ENCODE data around the gene PDE4D. TPM values are rescaled to one million over a fixed set of nuclear protein-coding genes. Genes with fewer than 3 reads are reported as not detected.

Gene PDE4D
- total RNA-seq, 1 donor from 2014 or later = 39.2 TPM

DNA sequence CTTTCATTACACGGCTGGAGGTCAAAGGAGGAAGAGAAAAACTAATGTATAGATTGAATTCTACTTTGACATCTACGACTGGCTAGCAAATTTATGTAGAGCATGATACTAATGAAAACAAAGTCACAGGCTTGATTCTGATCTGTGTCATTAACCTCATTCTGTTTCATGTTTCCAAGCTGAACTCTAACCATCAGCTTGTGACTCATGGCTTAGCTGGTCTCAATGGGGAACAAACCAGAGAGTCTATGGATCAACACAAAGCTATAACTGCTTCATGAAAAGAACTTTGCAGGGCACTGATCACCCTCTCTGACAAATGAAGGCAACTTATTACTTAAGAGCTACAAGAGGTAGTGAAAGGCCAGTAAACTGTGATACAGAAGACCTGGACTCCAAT lies 23.6 kb upstream of the PDE4D start:
- no peaks in the 10 kb centered on the region for H3K36me3 ChIP-seq (ENCODE audit: control insufficient read depth, insufficient read depth, low read length)
- no peaks in the 10 kb centered on the region for H3K27me3 ChIP-seq (ENCODE audit: control insufficient read depth, insufficient read depth, low read length)
- no peak overlapping the region for H3K4me3 ChIP-seq (ENCODE audit: low read depth, low read length)
- TF ChIP-seq, protein P1, sequence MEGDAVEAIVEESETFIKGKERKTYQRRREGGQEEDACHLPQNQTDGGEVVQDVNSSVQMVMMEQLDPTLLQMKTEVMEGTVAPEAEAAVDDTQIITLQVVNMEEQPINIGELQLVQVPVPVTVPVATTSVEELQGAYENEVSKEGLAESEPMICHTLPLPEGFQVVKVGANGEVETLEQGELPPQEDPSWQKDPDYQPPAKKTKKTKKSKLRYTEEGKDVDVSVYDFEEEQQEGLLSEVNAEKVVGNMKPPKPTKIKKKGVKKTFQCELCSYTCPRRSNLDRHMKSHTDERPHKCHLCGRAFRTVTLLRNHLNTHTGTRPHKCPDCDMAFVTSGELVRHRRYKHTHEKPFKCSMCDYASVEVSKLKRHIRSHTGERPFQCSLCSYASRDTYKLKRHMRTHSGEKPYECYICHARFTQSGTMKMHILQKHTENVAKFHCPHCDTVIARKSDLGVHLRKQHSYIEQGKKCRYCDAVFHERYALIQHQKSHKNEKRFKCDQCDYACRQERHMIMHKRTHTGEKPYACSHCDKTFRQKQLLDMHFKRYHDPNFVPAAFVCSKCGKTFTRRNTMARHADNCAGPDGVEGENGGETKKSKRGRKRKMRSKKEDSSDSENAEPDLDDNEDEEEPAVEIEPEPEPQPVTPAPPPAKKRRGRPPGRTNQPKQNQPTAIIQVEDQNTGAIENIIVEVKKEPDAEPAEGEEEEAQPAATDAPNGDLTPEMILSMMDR (IDR thresholded peaks at IDR 0.05; ENCODE audit: insufficient read depth, low read length, poor library complexity, severe bottlenecking) = no peak
- DNase-seq (ENCODE audit: low read depth) = no peak

- TF ChIP-seq, protein P1 (IDR thresholded peaks at IDR 0.05; ENCODE audit: insufficient read depth, low read length, poor library complexity, severe bottlenecking) = no peak
Measured at GRCh38 chr5:59905188-59905587, 11.7 kb upstream of the PDE4D start.

GRCh38 chr5:59897075-59897474 lies 3.5 kb upstream of the PDE4D start:
- TF ChIP-seq, protein P1 (IDR thresholded peaks at IDR 0.05; ENCODE audit: insufficient read depth, low read length, poor library complexity, severe bottlenecking) = no peak

More at GRCh38 chr5:59905188-59905587, 11.7 kb upstream of the PDE4D start:
- Histone ChIP-seq H3K36me3 (ENCODE audit: control insufficient read depth, insufficient read depth, low read length) (no peaks in the 10 kb centered on the region), H3K27me3 (ENCODE audit: control insufficient read depth, insufficient read depth, low read length) (no peaks in the 10 kb centered on the region), H3K4me3 (ENCODE audit: low read depth, low read length) (no peak overlapping the region)
- DNase-seq (ENCODE audit: low read depth) = no peak

DNA sequence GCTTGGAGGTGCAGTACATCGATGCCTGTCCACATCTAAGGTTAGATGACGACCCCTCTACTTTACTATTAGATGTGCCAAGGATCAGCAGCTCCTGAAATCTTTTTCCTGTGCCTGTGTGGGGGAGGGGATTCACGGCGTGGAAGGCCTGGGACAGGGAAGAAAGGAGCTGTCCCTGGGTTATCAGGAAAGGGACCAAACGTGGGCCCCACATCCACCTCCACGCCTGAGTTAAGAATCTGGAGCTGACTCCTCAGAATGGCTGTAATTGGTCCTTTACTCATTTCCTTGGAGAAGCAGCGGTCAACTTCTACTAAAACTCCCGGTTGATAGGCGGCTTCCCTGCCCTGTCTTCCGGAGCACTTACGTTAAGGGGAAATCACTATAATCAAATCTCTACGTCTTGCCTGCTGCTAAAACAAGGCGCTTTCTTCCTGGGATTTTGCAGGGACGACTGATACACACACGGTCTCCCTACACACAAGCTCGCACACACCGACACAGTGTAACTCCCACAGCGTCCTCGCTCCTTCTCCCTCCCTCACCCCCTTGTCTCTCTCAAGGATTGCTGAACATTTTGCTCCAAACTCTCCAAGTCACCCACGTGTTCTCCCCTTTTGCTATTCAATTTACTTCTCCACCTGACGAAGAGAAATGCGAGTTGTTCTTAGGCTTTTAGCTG lies 1.4 kb downstream of the PDE4D start:
- TF ChIP-seq, protein P1 (IDR thresholded peaks at IDR 0.05; ENCODE audit: insufficient read depth, low read length, poor library complexity, severe bottlenecking) = no peak

More at GRCh38 chr5:59897075-59897474, 3.5 kb upstream of the PDE4D start:
- DNase-seq (ENCODE audit: low read depth) = no peak
- H3K4me3 ChIP-seq (ENCODE audit: low read depth, low read length) = no peak overlapping the region
- H3K27me3 ChIP-seq (ENCODE audit: control insufficient read depth, insufficient read depth, low read length) = peaks cover 23% of the 10 kb centered on the region
- no peaks in the 10 kb centered on the region for H3K36me3 ChIP-seq (ENCODE audit: control insufficient read depth, insufficient read depth, low read length)

DNA sequence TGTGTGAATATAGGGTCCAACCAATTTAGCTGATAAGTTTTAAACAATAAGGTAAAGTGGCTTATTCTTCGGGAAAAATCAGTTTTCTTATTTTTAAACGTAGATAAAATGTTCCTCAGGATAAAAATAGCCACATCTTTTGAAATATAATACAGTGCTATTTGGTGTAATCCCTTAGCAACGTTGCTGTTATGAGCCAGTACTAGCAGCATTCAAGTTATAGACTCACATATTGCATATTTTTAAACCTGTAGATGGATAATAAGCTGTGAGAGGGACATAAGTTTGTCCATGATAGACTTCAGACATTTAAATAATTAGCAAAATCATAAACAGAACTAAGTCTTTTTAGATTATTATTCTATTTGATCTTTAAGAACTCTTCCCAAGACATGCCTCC lies 6.3 kb downstream of the PDE4D start:
- Histone ChIP-seq H3K4me3 (ENCODE audit: low read depth, low read length) (no peak overlapping the region), H3K36me3 (ENCODE audit: control insufficient read depth, insufficient read depth, low read length) (no peaks in the 10 kb centered on the region), H3K27me3 (ENCODE audit: control insufficient read depth, insufficient read depth, low read length) (peaks cover 10% of the 10 kb centered on the region)
- TF ChIP-seq, protein P1 (IDR thresholded peaks at IDR 0.05; ENCODE audit: insufficient read depth, low read length, poor library complexity, severe bottlenecking) = no peak
- no peak for DNase-seq (ENCODE audit: low read depth)

More for the DNA sequence above, 1.4 kb downstream of the PDE4D start:
- no peak overlapping the region for H3K4me3 ChIP-seq (ENCODE audit: low read depth, low read length)
- peaks cover 31% of the 10 kb centered on the region for H3K27me3 ChIP-seq (ENCODE audit: control insufficient read depth, insufficient read depth, low read length)
- H3K36me3 ChIP-seq (ENCODE audit: control insufficient read depth, insufficient read depth, low read length) = no peaks in the 10 kb centered on the region
- DNase-seq (ENCODE audit: low read depth) = no peak

DNA sequence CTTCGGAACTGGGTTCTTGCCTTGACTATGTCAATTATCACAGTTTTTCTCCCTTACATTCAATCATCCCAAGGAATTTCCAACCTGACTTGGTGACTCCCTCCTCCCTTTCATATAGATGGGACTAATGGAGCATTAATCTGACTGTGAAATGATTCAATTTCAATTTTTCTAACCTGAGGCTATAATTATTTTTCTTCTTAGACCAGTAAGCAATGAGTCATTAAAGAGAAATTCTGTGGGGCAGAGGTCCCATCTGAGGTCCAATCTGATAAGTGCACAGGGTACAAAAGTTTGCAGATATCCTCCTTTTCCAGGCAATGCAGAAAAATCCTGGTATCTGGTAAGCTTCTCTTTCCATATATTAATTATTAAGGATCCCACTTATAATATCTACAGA lies 18.9 kb downstream of the PDE4D start:
- no peak for DNase-seq (ENCODE audit: low read depth)
- Histone ChIP-seq H3K4me3 (ENCODE audit: low read depth, low read length) (no peak overlapping the region), H3K27me3 (ENCODE audit: control insufficient read depth, insufficient read depth, low read length) (no peaks in the 10 kb centered on the region), H3K36me3 (ENCODE audit: control insufficient read depth, insufficient read depth, low read length) (no peaks in the 10 kb centered on the region)
- TF ChIP-seq, protein P1 (IDR thresholded peaks at IDR 0.05; ENCODE audit: insufficient read depth, low read length, poor library complexity, severe bottlenecking) = no peak

Measured in kidney epithelial cell (primary cell).